ENCODE results near the gene PFKM. TPM values are rescaled to one million over a fixed set of nuclear protein-coding genes. Genes with fewer than 3 reads are reported as not detected.
A peak's percentile ranks its signal among the peaks of the same experiment; 100 is the strongest.

The PFKM gene
- total RNA-seq (2012; rRNA removed) = 66.4 and 73.3 TPM in 2 replicates

DNA sequence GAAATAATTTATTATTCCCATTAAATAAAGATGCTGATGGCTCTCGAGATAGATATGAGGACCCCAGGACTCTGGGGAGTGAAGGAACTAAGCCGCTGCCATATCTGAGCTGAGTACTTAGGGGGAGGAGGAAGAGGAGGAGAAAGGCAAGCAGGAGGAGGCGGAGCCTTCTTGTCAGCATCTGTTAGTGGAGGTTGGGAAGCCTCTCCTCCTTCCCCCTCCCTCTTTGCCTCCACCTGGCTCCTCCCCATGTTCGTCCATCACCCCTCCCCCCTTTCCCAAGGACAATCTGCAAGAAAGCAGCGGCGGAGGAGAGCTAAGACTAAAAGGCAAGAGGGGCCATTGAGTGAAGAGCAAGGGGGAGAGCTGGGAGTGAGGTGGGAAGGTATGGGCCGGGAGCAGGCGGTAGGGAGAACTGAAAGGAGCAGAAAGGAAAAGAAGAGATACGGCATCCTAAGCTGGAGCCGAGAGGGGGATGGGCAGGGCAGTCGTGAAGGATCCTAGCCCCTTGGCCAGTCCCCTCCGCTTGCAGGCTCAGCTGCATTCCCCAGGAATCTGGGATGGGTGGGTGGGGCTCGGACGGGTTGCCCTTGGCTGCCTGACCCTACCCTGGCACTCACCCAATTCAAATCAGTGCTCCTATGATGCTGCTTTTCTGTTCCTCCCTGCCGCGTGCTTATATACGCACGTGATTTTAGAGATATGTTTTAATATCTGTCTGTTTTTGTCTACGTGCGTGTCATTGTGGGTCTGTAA lies at the start of gene PFKM:
PFKM (plus strand) TSS at position 287 of the 756 bp plus-strand sequence. CDS start 3,411 bp downstream, outside the sequence.
- H3K27me3 ChIP-seq (ENCODE audit: control insufficient read depth, insufficient read depth, low read length) = peaks cover 4% of the 10 kb centered on the region
- H3K36me3 ChIP-seq (ENCODE audit: insufficient read depth, low read length) = peaks cover 9% of the 10 kb centered on the region
- H3K4me1 ChIP-seq (ENCODE audit: control insufficient read depth, insufficient read depth, low read length) = peaks cover 6% of the 10 kb centered on the region
- peak within 1 kb of the TSS; percentile 83 for H3K4me2 ChIP-seq (ENCODE audit: low read length)
- peak within 1 kb of the TSS; percentile 88 for H3K4me3 ChIP-seq (ENCODE audit: low read length)
- peak within 1 kb of the TSS; percentile 74 for H3K9ac ChIP-seq (ENCODE audit: low read depth, low read length)
- H3K9me3 ChIP-seq (replicated peaks; ENCODE audit: low read length) = no peaks in the 10 kb centered on the region

DNA sequence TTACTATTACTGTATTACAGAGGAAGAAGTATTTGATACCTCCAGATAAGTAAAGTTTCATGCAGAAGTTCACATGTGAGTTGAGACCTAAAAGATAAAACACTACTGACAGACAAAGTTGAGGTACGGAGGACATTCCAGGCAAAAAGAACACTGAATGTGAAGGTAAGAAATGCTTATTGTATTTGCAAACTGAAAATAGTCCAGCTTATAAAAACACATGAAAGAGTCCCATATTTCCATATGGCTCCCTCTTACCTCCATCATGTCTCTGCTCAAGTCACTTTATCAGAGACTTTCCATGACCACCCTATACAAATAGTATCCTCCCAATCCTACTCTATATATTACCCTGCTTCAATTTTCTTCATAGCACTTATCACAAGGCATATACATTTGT lies 49.1 kb upstream of the PFKM start:
- H3K36me3 ChIP-seq (ENCODE audit: insufficient read depth, low read length) = peaks cover 55% of the 10 kb centered on the region
- H3K4me2 ChIP-seq (ENCODE audit: low read length) = no peak overlapping the region
- H3K4me1 ChIP-seq (ENCODE audit: control insufficient read depth, insufficient read depth, low read length) = no peaks in the 10 kb centered on the region
- no peaks in the 10 kb centered on the region for H3K9me3 ChIP-seq (replicated peaks; ENCODE audit: low read length)
- no peaks in the 10 kb centered on the region for H3K27me3 ChIP-seq (ENCODE audit: control insufficient read depth, insufficient read depth, low read length)
- H3K9ac ChIP-seq (ENCODE audit: low read depth, low read length) = no peak overlapping the region
- H3K4me3 ChIP-seq (ENCODE audit: low read length) = no peak overlapping the region

GRCh38 chr12:48070731-48071130 lies 48.4 kb upstream of the PFKM start:
- Histone ChIP-seq H3K4me1 (ENCODE audit: control insufficient read depth, insufficient read depth, low read length) (no peaks in the 10 kb centered on the region), H3K36me3 (ENCODE audit: insufficient read depth, low read length) (peaks cover 50% of the 10 kb centered on the region), H3K9me3 (replicated peaks; ENCODE audit: low read length) (no peaks in the 10 kb centered on the region), H3K27me3 (ENCODE audit: control insufficient read depth, insufficient read depth, low read length) (no peaks in the 10 kb centered on the region), H3K9ac (ENCODE audit: low read depth, low read length) (no peak overlapping the region), H3K4me2 (ENCODE audit: low read length) (no peak overlapping the region), H3K4me3 (ENCODE audit: low read length) (no peak overlapping the region)

- H3K36me3 ChIP-seq (ENCODE audit: insufficient read depth, low read length) = peaks cover 47% of the 10 kb centered on the region
Observed at GRCh38 chr12:48071808-48072207, 47.4 kb upstream of the PFKM start.

GRCh38 chr12:48072266-48072665 lies 46.9 kb upstream of the PFKM start:
- no peak overlapping the region for H3K4me3 ChIP-seq (ENCODE audit: low read length)
- peaks cover 50% of the 10 kb centered on the region for H3K36me3 ChIP-seq (ENCODE audit: insufficient read depth, low read length)
- no peaks in the 10 kb centered on the region for H3K27me3 ChIP-seq (ENCODE audit: control insufficient read depth, insufficient read depth, low read length)
- H3K9ac ChIP-seq (ENCODE audit: low read depth, low read length) = no peak overlapping the region
- H3K9me3 ChIP-seq (replicated peaks; ENCODE audit: low read length) = no peaks in the 10 kb centered on the region
- no peaks in the 10 kb centered on the region for H3K4me1 ChIP-seq (ENCODE audit: control insufficient read depth, insufficient read depth, low read length)
- H3K4me2 ChIP-seq (ENCODE audit: low read length) = no peak overlapping the region

More at GRCh38 chr12:48071808-48072207, 47.4 kb upstream of the PFKM start:
- Histone ChIP-seq H3K9me3 (replicated peaks; ENCODE audit: low read length) (no peaks in the 10 kb centered on the region), H3K4me2 (ENCODE audit: low read length) (no peak overlapping the region), H3K4me1 (ENCODE audit: control insufficient read depth, insufficient read depth, low read length) (no peaks in the 10 kb centered on the region), H3K4me3 (ENCODE audit: low read length) (no peak overlapping the region), H3K9ac (ENCODE audit: low read depth, low read length) (no peak overlapping the region), H3K27me3 (ENCODE audit: control insufficient read depth, insufficient read depth, low read length) (no peaks in the 10 kb centered on the region)

- Histone ChIP-seq H3K9ac (ENCODE audit: low read depth, low read length) (no peak overlapping the region), H3K4me2 (ENCODE audit: low read length) (no peak overlapping the region), H3K36me3 (ENCODE audit: insufficient read depth, low read length) (peaks cover 47% of the 10 kb centered on the region), H3K9me3 (replicated peaks; ENCODE audit: low read length) (no peaks in the 10 kb centered on the region), H3K4me3 (ENCODE audit: low read length) (no peak overlapping the region), H3K27me3 (ENCODE audit: control insufficient read depth, insufficient read depth, low read length) (no peaks in the 10 kb centered on the region), H3K4me1 (ENCODE audit: control insufficient read depth, insufficient read depth, low read length) (peaks cover 8% of the 10 kb centered on the region)
Observed at GRCh38 chr12:48074266-48074665, 44.9 kb upstream of the PFKM start.

DNA sequence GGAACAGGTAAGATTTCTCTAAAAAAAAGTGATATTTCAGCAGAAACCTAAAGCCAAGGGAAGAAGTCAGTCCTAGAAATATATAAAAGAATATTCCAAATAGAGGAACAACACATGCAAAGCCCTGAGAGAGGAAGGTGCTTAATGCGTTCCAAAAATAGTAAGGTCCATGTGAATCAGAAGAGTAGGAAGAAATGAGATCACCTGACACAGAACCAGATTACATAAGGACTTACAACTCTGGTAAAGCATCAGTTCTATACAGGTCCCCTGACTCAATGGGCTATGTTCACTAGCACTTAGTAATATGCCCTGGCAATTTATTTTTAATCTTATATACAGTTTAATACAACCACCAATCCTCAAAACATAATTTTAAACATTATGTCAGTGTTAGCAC lies 43.3 kb upstream of the PFKM start:
- peaks cover 34% of the 10 kb centered on the region for H3K36me3 ChIP-seq (ENCODE audit: insufficient read depth, low read length)
- H3K4me1 ChIP-seq (ENCODE audit: control insufficient read depth, insufficient read depth, low read length) = peaks cover 11% of the 10 kb centered on the region
- no peak overlapping the region for H3K4me2 ChIP-seq (ENCODE audit: low read length)
- H3K27me3 ChIP-seq (ENCODE audit: control insufficient read depth, insufficient read depth, low read length) = no peaks in the 10 kb centered on the region
- H3K9me3 ChIP-seq (replicated peaks; ENCODE audit: low read length) = no peaks in the 10 kb centered on the region
- no peak overlapping the region for H3K9ac ChIP-seq (ENCODE audit: low read depth, low read length)
- no peak overlapping the region for H3K4me3 ChIP-seq (ENCODE audit: low read length)

DNA sequence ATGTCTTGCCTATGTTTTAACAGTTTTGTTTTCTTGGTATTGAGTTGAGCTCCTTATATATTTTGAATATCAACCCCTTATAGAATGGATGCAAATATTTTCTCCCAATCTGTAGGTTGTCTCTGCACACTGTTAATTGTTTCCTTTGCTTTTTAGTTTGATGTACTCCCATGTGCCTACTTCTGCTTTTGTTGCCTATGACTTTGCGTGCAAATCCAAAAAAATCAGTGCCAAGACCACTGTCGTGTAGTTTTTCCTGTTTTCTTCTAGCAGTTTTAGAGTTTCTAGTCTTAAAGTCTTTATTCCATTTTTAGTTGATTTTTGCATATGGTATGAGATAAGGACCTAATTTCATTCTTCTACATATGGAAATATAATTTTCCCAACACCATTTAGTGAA lies 42.1 kb upstream of the PFKM start:
- Histone ChIP-seq H3K36me3 (ENCODE audit: insufficient read depth, low read length) (peaks cover 30% of the 10 kb centered on the region), H3K9ac (ENCODE audit: low read depth, low read length) (no peak overlapping the region), H3K9me3 (replicated peaks; ENCODE audit: low read length) (no peaks in the 10 kb centered on the region), H3K4me1 (ENCODE audit: control insufficient read depth, insufficient read depth, low read length) (peaks cover 11% of the 10 kb centered on the region), H3K27me3 (ENCODE audit: control insufficient read depth, insufficient read depth, low read length) (no peaks in the 10 kb centered on the region), H3K4me3 (ENCODE audit: low read length) (no peak overlapping the region), H3K4me2 (ENCODE audit: low read length) (no peak overlapping the region)

DNA sequence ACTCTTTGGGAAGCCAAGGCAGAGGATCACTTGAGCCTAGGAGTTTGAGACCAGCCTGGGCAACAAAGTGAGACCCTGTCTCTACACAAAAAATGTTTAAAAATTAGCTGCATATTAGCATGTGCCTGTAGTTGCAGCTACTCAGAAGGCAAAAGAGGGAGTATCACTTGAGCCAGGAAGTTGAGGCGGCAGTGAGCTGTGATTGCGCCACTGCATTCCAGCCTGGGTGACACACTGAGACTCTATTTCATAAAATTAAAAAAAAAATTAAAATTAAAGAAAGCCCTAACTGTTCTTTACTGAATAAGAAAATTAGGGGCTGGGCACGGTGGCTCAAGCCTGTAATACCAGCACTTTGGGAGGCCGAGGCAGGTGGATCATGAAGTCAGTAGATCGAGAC lies 40.3 kb upstream of the PFKM start:
- no peaks in the 10 kb centered on the region for H3K9me3 ChIP-seq (replicated peaks; ENCODE audit: low read length)
- peaks cover 26% of the 10 kb centered on the region for H3K36me3 ChIP-seq (ENCODE audit: insufficient read depth, low read length)
- H3K4me3 ChIP-seq (ENCODE audit: low read length) = no peak overlapping the region
- peak overlapping the region; percentile 35 for H3K9ac ChIP-seq (ENCODE audit: low read depth, low read length)
- H3K27me3 ChIP-seq (ENCODE audit: control insufficient read depth, insufficient read depth, low read length) = no peaks in the 10 kb centered on the region
- H3K4me2 ChIP-seq (ENCODE audit: low read length) = peak overlapping the region; percentile 31
- H3K4me1 ChIP-seq (ENCODE audit: control insufficient read depth, insufficient read depth, low read length) = peaks cover 11% of the 10 kb centered on the region

DNA sequence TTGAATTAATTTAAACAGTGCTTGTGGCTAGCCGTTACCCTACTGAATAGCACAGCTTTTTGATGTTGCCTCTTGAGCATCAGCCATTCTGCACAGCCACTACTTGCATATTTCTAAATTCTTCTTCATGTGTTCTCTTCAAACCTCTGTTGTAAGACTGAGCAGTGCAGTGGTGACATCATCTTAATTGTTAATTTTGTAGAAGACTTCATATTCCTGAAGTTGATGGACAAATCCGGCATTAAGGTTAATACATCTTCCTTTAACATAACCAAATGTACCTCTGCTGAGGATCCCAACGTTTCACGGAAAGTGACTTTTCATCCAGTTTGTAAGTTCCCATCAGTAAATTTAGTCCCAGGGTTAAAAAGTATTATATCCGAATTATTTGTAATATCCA lies 38.9 kb upstream of the PFKM start:
- peaks cover 20% of the 10 kb centered on the region for H3K36me3 ChIP-seq (ENCODE audit: insufficient read depth, low read length)
- H3K9me3 ChIP-seq (replicated peaks; ENCODE audit: low read length) = no peaks in the 10 kb centered on the region
- H3K4me3 ChIP-seq (ENCODE audit: low read length) = no peak overlapping the region
- no peak overlapping the region for H3K9ac ChIP-seq (ENCODE audit: low read depth, low read length)
- H3K4me1 ChIP-seq (ENCODE audit: control insufficient read depth, insufficient read depth, low read length) = peaks cover 11% of the 10 kb centered on the region
- no peak overlapping the region for H3K4me2 ChIP-seq (ENCODE audit: low read length)
- H3K27me3 ChIP-seq (ENCODE audit: control insufficient read depth, insufficient read depth, low read length) = no peaks in the 10 kb centered on the region

DNA sequence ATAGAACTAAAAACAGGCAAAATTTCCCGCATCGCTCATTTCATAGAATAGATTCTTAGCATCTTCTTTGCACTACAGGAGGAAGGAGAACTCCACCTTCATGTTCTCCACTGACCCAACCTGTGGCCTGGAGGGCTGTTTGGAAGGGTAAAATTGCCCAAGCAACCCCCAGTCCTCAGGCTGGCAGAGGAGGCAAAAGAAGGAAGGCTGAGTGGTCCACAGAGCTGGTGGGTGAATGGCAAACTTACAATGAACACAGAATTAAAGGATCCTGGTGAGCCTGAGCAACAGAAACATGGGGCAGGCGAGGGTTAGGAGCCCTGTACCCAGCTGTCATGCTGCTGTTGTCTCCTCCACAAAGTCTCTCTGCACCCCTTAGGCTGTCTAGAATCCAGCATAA lies 38.3 kb upstream of the PFKM start:
- Histone ChIP-seq H3K36me3 (ENCODE audit: insufficient read depth, low read length) (peaks cover 20% of the 10 kb centered on the region), H3K4me1 (ENCODE audit: control insufficient read depth, insufficient read depth, low read length) (peaks cover 11% of the 10 kb centered on the region), H3K4me3 (ENCODE audit: low read length) (no peak overlapping the region), H3K27me3 (ENCODE audit: control insufficient read depth, insufficient read depth, low read length) (no peaks in the 10 kb centered on the region), H3K4me2 (ENCODE audit: low read length) (no peak overlapping the region), H3K9ac (ENCODE audit: low read depth, low read length) (no peak overlapping the region), H3K9me3 (replicated peaks; ENCODE audit: low read length) (no peaks in the 10 kb centered on the region)

- no peak overlapping the region for H3K9ac ChIP-seq (ENCODE audit: low read depth, low read length)
- no peaks in the 10 kb centered on the region for H3K27me3 ChIP-seq (ENCODE audit: control insufficient read depth, insufficient read depth, low read length)
- no peak overlapping the region for H3K4me2 ChIP-seq (ENCODE audit: low read length)
- no peak overlapping the region for H3K4me3 ChIP-seq (ENCODE audit: low read length)
- H3K4me1 ChIP-seq (ENCODE audit: control insufficient read depth, insufficient read depth, low read length) = peaks cover 4% of the 10 kb centered on the region
- peaks cover 29% of the 10 kb centered on the region for H3K36me3 ChIP-seq (ENCODE audit: insufficient read depth, low read length)
- no peaks in the 10 kb centered on the region for H3K9me3 ChIP-seq (replicated peaks; ENCODE audit: low read length)
Observed at GRCh38 chr12:48084066-48084465, 35.1 kb upstream of the PFKM start.

Data from skeletal muscle satellite cell (primary cell).